HAP-1 (cell line): ENCODE results near the gene NPLOC4.

Source experiments
- DNase-seq, 2 experiments: peaks; one replicate each; pipeline ENCODE4 v3.0.0-alpha.2; 2016 to 2020; ENCODE audit warnings: low spot score in 2 of 2
- H3K27me3 ChIP-seq: fragments of 250-450 bp; sonication (Bioruptor Pico); 2 replicates; pipeline ENCODE4 v1.5.1; 2020; ENCODE audit warnings: low read depth, mild to moderate bottlenecking, moderate library complexity
- H3K36me3 ChIP-seq: fragments of 250-450 bp; sonication (Bioruptor Pico); replicated peaks from 2 replicates; pipeline ENCODE4 v1.5.1; 2020; ENCODE audit warnings: mild to moderate bottlenecking
- H3K4me1 ChIP-seq: fragments of 250-450 bp; sonication (Bioruptor Pico); 2 replicates; pipeline ENCODE4 v1.5.1; 2020; ENCODE audit warnings: mild to moderate bottlenecking
- H3K4me3 ChIP-seq: fragments of 250-450 bp; sonication (Bioruptor Pico); 2 replicates; pipeline ENCODE4 v1.5.1; 2020; ENCODE audit warnings: mild to moderate bottlenecking, moderate library complexity
- H3K9me3 ChIP-seq: fragments of 250-450 bp; sonication (Bioruptor Pico); 2 replicates; pipeline ENCODE4 v1.5.1; 2020; ENCODE audit warnings: mild to moderate bottlenecking, moderate library complexity
- in situ Hi-C: fragments of 300-500 bp; cut with MboI; formaldehyde crosslinking; loops from 3 replicates; pipeline ENCODE4 v1.14.3; 2020; ENCODE audit warnings: low sequenced_read_pairs, inconsistent platforms, mixed read lengths

The NPLOC4 gene

GRCh38 chr17:81652906-81653771, 16.2 kb upstream of the NPLOC4 start:
- no peaks in the 10 kb centered on the region for H3K27me3 ChIP-seq
- no peaks in the 10 kb centered on the region for H3K9me3 ChIP-seq
- no peaks in the 10 kb centered on the region for H3K4me1 ChIP-seq
- in situ Hi-C loops, result no loop called here
- no peak for DNase-seq
- no peak overlapping the region for H3K4me3 ChIP-seq
- no peaks in the 10 kb centered on the region for H3K36me3 ChIP-seq

GRCh38 chr17:81651692-81652091, 14.8 kb upstream of the NPLOC4 start:
- H3K4me3 ChIP-seq, result no peak overlapping the region
- DNase-seq, result no peak
- H3K27me3 ChIP-seq, result no peaks in the 10 kb centered on the region
- no peaks in the 10 kb centered on the region for H3K4me1 ChIP-seq
- in situ Hi-C loops, result no loop called here
- no peaks in the 10 kb centered on the region for H3K36me3 ChIP-seq
- H3K9me3 ChIP-seq, result no peaks in the 10 kb centered on the region

- no peaks in the 10 kb centered on the region for H3K36me3 ChIP-seq
- no peak for DNase-seq
- no peaks in the 10 kb centered on the region for H3K4me1 ChIP-seq
- H3K4me3 ChIP-seq, result no peak overlapping the region
- H3K27me3 ChIP-seq, result no peaks in the 10 kb centered on the region
- in situ Hi-C loops, result no loop called here
- no peaks in the 10 kb centered on the region for H3K9me3 ChIP-seq
These were observed 14.0 kb upstream of the NPLOC4 start for GRCh38 chr17:81650951-81651350.

- Histone ChIP-seq H3K36me3 (no peaks in the 10 kb centered on the region), H3K4me3 (no peak overlapping the region), H3K27me3 (no peaks in the 10 kb centered on the region), H3K9me3 (no peaks in the 10 kb centered on the region), H3K4me1 (no peaks in the 10 kb centered on the region)
- DNase-seq, result no peak
- in situ Hi-C loops, result no loop called here
These were observed 11.8 kb upstream of the NPLOC4 start for GRCh38 chr17:81648707-81649085.

- H3K9me3 ChIP-seq, result no peaks in the 10 kb centered on the region
- no peaks in the 10 kb centered on the region for H3K36me3 ChIP-seq
- H3K4me3 ChIP-seq, result no peak overlapping the region
- H3K4me1 ChIP-seq, result no peaks in the 10 kb centered on the region
- no peaks in the 10 kb centered on the region for H3K27me3 ChIP-seq
- DNase-seq, result no peak
- in situ Hi-C loops, result no loop called here
These were observed 11.2 kb upstream of the NPLOC4 start for GRCh38 chr17:81648013-81648706.

GRCh38 chr17:81647640-81648012, 10.7 kb upstream of the NPLOC4 start:
- H3K27me3 ChIP-seq, result no peaks in the 10 kb centered on the region
- no peaks in the 10 kb centered on the region for H3K36me3 ChIP-seq
- no peaks in the 10 kb centered on the region for H3K9me3 ChIP-seq
- no peak for DNase-seq
- in situ Hi-C loops, result no loop called here
- no peaks in the 10 kb centered on the region for H3K4me1 ChIP-seq
- H3K4me3 ChIP-seq, result no peak overlapping the region

- H3K4me3 ChIP-seq, result no peak overlapping the region
- no peak for DNase-seq
- H3K36me3 ChIP-seq, result no peaks in the 10 kb centered on the region
- H3K4me1 ChIP-seq, result no peaks in the 10 kb centered on the region
- in situ Hi-C loops, result no loop called here
- no peaks in the 10 kb centered on the region for H3K27me3 ChIP-seq
- no peaks in the 10 kb centered on the region for H3K9me3 ChIP-seq
These were observed 10.1 kb upstream of the NPLOC4 start for GRCh38 chr17:81646869-81647600.

GRCh38 chr17:81644976-81645952, 8.4 kb upstream of the NPLOC4 start:
- Histone ChIP-seq H3K27me3 (no peaks in the 10 kb centered on the region), H3K9me3 (no peaks in the 10 kb centered on the region), H3K4me3 (no peak overlapping the region), H3K36me3 (no peaks in the 10 kb centered on the region), H3K4me1 (no peaks in the 10 kb centered on the region)
- DNase-seq, result no peak
- in situ Hi-C loops, result no loop called here

GRCh38 chr17:81644496-81644895, 7.6 kb upstream of the NPLOC4 start:
- H3K27me3 ChIP-seq, result no peaks in the 10 kb centered on the region
- H3K4me3 ChIP-seq, result no peak overlapping the region
- H3K36me3 ChIP-seq, result no peaks in the 10 kb centered on the region
- no peaks in the 10 kb centered on the region for H3K9me3 ChIP-seq
- no peak for DNase-seq
- no peaks in the 10 kb centered on the region for H3K4me1 ChIP-seq
- in situ Hi-C loops, result no loop called here

- H3K4me1 ChIP-seq, result no peaks in the 10 kb centered on the region
- no peaks in the 10 kb centered on the region for H3K9me3 ChIP-seq
- no peak overlapping the region for H3K4me3 ChIP-seq
- H3K36me3 ChIP-seq, result no peaks in the 10 kb centered on the region
- DNase-seq, result no peak
- in situ Hi-C loops, result no loop called here
- H3K27me3 ChIP-seq, result no peaks in the 10 kb centered on the region
These were observed 5.0 kb upstream of the NPLOC4 start for GRCh38 chr17:81641825-81642489.

- DNase-seq, result no peak
- Histone ChIP-seq H3K36me3 (no peaks in the 10 kb centered on the region), H3K9me3 (no peaks in the 10 kb centered on the region), H3K4me1 (peaks cover 8% of the 10 kb centered on the region), H3K4me3 (no peak overlapping the region), H3K27me3 (no peaks in the 10 kb centered on the region)
- in situ Hi-C loops, result no loop called here
These were observed 3.1 kb upstream of the NPLOC4 start for GRCh38 chr17:81640011-81640410.

- no peaks in the 10 kb centered on the region for H3K36me3 ChIP-seq
- no peak overlapping the region for H3K4me3 ChIP-seq
- no peaks in the 10 kb centered on the region for H3K9me3 ChIP-seq
- no peaks in the 10 kb centered on the region for H3K27me3 ChIP-seq
- no peak for DNase-seq
- peaks cover 8% of the 10 kb centered on the region for H3K4me1 ChIP-seq
- in situ Hi-C loops, result no loop called here
These were observed 1.8 kb upstream of the NPLOC4 start for GRCh38 chr17:81638683-81639082.
